Ureter (tissue), 1 donor: ENCODE results near the gene USP3. TPM values are rescaled to one million over a fixed set of nuclear protein-coding genes. Genes with fewer than 3 reads are reported as not detected.

Experiments used
- DNase-seq: peaks from one replicate; pipeline ENCODE4 v3.0.0-alpha.2; 2020; ENCODE audit warnings: low spot score
- total RNA-seq: library from RNA; stranded (reverse); gene quantifications from one replicate; pipeline ENCODE4 v1.2.4, GENCODE V29; 2023
- donor health status: DM: yes; HTN: yes; CAD: no.

Gene USP3
- total RNA-seq, 1 donor from 2014 or later = 107 TPM

DNA sequence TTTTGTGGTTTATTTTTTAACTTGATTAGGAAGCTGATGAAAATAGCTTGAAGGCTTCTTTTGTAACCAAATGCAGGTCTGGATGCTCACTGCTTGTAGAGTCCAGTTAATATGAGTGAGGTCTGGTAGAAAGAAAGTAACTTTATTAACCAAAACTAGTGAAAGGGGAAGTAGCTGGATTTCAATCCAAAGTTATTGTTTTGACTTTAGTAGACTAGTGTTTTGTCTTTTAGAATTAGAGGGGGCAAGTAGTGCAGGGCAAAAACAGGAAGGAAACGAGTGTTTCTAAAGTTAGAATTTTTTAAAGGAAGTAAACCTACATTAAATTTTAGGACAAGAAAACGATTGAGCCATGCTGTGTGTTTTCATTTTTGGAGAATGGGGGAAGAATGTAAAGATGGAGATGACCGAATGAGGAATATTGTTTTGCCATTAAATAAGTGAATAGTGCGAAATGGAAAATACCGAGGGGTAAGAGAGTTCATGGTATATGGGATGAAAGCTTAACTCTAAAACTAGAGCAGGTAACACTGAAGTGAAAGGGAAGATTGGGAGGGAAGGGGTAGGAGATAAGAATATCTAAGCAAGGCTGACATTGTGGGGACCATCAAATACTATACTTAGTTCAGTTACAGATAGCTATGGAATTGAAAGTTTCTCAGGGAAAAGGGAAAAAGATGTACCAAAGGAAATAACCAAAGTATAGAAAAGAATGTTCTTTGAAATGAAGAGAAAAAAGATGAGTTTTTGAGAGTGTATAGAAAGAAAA, 40.0 kb downstream of the USP3 start:
- DNase-seq = no peak

DNA sequence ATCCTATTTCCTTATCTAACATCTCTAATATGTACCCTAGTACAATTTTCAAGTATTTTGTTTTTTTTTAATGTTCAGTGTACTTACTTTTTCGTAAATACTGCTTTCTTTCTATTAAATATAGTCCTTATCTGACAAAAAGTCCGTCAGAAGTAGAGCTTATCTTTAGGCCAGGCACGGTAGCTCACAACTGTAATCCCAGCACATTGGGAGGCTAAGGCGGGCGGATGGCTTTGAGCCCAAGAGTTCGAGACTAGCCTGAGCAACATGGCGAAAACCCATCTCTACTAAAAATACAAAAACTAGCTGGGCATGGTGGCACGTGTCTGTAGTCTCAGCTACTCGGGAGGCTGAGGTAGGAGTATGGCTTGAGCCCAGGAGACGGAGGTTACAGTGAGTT, 41.1 kb downstream of the USP3 start:
- DNase-seq = no peak

DNA sequence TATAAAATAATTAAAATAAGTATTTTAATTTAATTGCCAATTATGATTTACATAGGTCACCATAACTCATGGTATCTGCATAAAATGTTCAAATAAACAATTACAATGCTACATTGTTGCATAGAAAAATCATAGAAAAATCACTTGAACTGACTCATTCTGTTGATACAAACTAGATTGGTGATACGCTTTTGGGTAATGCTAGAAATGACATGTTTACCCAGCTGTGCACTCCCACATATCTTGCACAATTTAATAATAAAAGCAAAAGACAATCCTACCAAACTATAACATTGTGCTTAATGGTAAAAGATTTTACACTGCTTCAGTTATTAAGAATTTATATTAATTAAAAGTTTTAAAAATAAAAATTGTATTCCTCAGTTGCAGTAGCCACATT, 47.0 kb downstream of the USP3 start:
- DNase-seq = no peak

DNA sequence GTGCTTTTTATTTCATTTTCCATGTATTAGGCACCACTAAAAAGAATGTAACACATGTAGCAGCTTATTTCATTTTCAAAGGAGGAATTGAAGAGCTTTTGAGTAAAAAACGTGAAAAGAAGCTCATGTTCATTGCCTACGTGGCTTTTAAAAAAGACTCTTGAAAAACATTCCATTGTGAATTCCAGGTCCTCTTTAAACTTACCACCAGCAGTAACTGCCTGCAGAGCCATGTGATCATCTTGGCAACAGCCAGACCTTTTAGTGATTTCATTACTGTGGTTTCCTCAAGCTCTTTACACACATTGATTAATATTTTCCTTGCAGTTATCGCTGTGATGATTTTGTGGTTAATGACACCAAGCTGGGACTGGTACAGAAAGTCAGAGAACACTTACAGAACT, 49.0 kb downstream of the USP3 start:
- DNase-seq = peak; percentile 54

GRCh38 chr15:63554337-63554927, 50.0 kb downstream of the USP3 start:
- no peak for DNase-seq

DNA sequence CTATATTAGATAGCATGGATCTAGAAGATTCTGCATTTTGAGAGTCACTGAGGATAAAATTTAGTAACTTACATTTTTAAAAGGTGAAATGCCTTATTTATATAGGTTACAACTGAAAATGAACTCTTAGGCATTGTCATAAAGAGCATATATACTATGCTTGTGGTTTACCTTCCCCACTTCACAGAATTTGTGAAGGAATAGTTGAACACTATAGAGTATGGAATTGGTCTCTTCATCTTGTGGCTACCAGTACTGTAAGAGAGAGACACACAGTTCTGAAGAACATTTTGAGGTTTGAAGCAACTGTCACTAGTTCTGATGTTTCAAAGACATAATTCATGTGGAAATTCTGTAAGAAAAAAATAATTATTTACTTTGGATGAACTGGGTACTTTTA, 51.1 kb downstream of the USP3 start:
- no peak for DNase-seq

GRCh38 chr15:63556246-63556645, 51.9 kb downstream of the USP3 start:
- DNase-seq = no peak

DNA sequence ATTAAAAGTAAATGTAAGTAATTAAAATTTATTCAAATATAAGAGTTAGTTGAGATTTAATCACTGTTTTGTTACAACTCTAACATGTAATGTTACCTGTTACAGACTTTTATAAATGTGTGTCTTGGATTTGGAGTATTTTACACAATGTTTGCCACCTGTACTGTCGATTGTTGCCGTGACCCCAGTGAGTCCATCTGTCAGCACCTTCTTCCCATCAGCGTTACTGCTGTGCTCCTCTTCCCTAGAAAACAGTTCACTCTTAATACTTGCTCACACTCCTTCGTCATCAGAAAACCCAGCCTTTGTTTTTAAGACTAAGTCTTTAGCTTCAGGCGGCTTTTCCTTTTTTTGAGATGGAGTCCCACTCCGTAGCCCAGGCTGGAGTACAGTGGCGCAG, 52.3 kb downstream of the USP3 start:
- DNase-seq = no peak

DNA sequence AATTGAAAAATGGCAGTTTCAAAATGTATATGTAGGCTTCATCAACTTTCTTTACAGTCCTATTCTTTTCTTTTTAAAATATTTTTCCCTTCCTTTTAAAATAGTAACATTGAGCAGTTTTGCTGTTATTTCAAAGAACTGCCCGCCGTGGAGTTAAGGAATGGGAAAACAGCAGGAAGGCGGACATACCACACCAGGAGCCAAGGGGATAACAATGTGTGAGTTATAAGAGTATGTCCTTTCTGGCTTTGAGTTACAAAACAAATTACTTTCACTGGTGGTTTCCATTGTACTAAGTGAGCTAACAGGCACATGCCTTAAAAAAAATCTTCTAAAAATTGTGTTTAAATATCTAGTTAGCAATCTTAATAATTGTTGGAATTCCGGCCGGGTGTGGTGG, 55.4 kb downstream of the USP3 start:
- DNase-seq = no peak

DNA sequence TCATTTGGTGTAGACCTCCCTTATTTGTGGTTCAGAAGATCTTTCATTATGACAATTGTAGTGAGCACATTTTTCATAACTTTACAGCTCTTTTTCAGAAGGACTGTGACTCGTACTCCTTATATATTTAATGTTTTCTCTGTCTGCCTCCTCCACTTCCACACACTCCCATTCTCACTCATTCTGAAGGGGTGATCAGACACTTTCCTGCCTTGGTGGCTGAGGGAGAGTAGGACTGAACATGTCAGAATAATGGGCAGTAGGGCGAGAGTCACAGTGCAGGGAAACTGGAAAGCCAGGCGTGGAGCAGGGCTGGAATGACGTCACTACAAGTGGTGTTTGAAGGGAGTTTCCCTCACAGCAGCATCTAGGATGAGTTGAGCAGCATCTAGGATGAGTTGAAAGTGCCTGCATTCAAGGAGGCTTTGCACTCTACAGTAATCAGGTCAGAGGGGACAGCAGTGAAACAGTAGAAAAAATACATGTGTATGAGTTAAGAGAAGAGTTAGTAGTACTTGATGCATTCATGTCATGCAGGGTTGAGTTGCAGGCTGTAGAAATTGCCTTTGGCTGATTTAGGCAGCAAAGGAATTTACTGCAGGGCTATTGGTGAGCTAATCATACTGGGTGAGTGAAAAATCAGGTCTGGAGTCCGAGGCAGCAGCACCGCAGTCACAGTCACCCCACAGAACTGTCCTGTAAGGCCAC, 56.5 kb downstream of the USP3 start:
- no peak for DNase-seq

DNA sequence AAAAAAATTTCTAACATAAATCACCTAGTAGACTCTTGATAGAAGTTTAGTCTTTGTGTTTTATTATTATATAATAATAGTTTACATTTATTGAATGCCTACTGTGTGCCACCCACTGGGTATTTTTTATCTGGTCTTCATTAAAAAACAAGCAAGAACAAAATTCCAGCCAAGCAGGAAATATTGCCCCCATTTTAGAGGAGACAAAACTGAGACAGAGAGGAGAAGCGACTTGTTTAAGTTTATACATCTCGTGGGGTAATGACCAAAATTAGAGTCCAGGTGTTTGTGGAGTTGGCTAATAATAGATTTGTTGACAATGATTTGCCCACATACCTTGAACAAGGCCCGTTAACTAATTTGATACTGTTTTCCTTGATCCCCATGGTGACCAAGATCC, 59.7 kb downstream of the USP3 start:
- no peak for DNase-seq

- DNase-seq = no peak
Measured at GRCh38 chr15:63565536-63566186, 61.3 kb downstream of the USP3 start.

GRCh38 chr15:63572749-63573464, 68.5 kb downstream of the USP3 start:
- DNase-seq = no peak

GRCh38 chr15:63573533-63573932, 69.1 kb downstream of the USP3 start:
- DNase-seq = no peak

GRCh38 chr15:63575312-63575711, 70.9 kb downstream of the USP3 start:
- no peak for DNase-seq

GRCh38 chr15:63576441-63576840, 72.0 kb downstream of the USP3 start:
- no peak for DNase-seq

- no peak for DNase-seq
Measured at GRCh38 chr15:63582179-63582578, 77.8 kb downstream of the USP3 start.

DNA sequence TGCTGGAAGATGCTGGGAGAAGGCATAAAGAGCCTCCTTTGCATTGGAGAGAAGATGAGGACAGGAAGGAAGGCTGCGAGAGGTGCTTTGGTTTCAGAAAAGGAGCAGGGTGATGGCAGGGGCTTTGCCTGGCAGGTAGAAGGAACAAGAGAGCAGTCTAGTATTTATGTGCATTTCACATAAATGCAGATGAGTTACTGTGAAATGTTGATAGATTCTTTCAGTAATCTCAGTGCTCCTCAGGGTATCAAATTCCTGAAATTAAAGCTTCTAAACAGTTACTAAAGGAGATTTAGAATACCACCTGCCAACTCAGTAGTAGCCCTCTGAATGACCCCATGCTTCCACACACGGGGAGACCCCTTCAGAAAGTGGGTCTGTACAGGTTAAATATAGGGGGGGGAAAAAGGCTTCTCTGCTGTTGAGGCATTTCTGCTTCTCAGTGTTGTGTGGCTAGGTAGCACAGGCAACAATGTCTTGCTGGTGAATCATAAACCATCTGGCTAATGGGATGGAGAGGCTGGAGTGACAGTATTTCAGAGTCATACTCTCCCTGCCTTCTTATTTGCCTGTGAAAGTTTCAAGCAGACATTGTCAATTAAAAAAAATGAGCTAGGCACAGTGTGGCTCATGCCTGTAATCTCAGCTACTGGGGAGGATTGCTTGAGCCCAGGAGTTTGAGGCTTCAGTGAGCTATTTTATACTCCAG, 78.5 kb downstream of the USP3 start:
- no peak for DNase-seq

DNA sequence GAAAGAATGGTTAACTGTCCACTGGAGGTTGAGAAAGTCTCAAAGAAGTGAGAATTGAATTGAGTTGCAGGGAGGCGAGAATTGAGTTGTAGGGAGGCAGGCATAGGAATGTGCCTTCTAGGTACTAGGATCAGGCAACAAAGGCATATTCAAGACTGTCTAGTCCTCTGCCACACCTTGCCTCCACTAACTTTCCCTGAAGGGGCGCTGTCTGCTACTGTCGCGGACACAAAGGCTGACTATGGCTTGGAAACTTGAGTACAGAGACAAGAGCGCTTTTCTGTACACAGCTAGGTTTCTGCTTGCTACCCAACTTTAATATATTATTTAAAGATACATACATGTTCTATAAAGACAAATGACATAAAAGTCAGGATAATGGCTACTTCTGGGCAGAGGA, 82.4 kb downstream of the USP3 start:
- no peak for DNase-seq

DNA sequence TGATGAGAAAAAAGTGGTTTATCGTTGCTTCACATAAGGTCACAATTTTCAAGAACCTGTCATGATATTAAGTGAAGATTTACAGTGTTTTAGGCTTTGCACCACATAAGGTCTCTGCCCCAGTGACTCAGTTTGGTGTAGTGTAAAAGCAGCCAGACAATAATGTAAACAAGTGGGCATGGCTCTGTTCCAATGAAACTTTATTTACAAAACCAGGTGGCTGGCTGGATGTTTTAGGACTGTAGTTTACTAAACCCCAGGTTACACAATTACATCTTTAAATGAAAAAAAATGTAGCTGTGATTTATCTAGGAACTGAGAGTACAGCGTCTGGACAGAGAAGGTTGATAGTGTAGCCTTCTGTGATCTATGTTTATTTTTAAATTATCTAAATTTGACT, 83.1 kb downstream of the USP3 start:
- no peak for DNase-seq

DNA sequence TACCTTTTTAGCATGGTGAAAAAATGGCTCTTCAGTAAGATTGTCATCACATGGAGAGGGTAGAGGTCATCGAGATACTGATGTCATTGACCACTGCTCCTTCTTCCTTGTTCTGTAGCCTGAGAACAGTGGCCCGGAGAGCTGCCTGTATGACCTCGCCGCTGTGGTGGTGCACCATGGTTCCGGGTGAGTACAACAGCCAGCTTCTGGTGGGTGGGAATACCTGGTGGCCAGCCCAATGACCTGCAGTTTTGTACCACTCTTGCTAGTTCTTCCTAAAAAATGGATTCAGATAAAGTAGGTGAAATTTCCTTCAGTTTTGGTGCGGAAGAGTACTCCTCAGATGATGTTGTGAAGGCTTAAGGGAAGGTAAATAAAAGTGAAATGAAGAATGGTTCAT, 84.4 kb downstream of the USP3 start:
- no peak for DNase-seq
